ENCODE measurements around the gene KIRREL1. TPM values are rescaled to one million over a fixed set of nuclear protein-coding genes. Genes with fewer than 3 reads are reported as not detected.

The KIRREL1 gene
- total RNA-seq, 1 donor, result 96.9 TPM

GRCh38 chr1:158056498-158056897 lies 63.1 kb downstream of the KIRREL1 start:
- no peak for DNase-seq (ENCODE audit: low read depth)
- TF ChIP-seq CTCF (IDR thresholded peaks at IDR 0.05; ENCODE audit: insufficient read depth, low read length), result no peak
- no peak overlapping the region for H3K4me3 ChIP-seq (ENCODE audit: low read depth, low read length)

DNA sequence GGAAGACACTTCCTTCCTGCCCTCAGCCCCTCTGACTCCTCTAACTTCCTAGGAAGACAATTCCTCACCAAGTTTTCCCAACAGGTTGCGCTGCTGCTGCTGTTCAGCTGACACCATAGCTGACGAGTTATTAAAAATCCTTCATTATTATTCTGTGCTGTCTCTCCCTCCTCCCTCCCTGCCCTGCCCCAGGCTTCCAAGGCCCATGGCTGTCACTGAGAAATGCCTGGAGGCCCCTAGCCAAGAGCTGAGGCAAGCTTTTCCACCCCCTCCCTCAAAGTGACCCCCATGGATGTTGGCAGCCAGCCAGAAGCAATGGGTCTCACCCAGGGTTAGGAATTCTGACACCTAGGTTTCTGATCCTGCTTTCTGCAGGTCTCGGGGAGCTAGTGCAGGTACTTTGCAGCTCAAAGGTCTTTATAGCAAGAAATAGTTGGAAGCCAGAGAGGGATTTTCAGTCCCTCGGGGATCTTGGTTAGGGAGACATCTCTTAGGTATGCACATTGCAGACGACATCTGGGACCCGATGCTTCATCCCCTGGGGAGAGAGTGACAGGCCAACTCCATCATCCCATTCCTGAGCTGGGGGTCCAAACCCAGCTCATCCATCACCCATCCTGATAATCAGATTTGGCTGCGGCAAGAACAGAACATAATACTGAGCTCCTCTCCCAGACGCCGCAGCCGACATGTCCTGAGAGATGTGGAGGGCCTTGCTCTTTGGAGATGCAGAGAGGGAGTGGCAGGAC lies 65.0 kb downstream of the KIRREL1 start:
- TF ChIP-seq CTCF (IDR thresholded peaks at IDR 0.05; ENCODE audit: insufficient read depth, low read length), result no peak
- H3K4me3 ChIP-seq (ENCODE audit: low read depth, low read length), result no peak overlapping the region
- no peak for DNase-seq (ENCODE audit: low read depth)

GRCh38 chr1:158059984-158060383 lies 66.5 kb downstream of the KIRREL1 start:
- DNase-seq (ENCODE audit: low read depth), result no peak
- H3K4me3 ChIP-seq (ENCODE audit: low read depth, low read length), result no peak overlapping the region
- TF ChIP-seq CTCF (IDR thresholded peaks at IDR 0.05; ENCODE audit: insufficient read depth, low read length), result no peak

DNA sequence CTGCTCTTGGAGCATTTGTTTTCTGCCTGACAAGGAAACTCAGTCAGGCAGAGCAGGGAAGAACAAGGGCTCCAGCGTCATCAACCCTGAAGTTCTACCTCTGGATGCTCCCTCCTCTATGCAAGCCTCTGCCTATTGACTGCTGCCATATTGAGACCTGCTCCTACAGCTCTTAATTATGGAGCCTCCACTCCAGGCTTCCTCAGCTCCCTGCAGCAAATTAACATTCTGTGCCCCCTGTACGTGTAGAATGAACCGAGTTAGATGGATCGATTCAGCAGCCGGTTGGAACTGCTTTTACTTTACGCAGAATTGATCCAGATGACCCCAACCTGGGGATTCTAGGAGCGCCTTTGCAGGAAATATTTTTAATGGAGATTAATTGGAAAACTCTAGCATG lies 68.7 kb downstream of the KIRREL1 start:
- H3K4me3 ChIP-seq (ENCODE audit: low read depth, low read length), result no peak overlapping the region
- TF ChIP-seq CTCF (IDR thresholded peaks at IDR 0.05; ENCODE audit: insufficient read depth, low read length), result no peak
- DNase-seq (ENCODE audit: low read depth), result no peak

- no peak for TF ChIP-seq CTCF (IDR thresholded peaks at IDR 0.05; ENCODE audit: insufficient read depth, low read length)
- no peak overlapping the region for H3K4me3 ChIP-seq (ENCODE audit: low read depth, low read length)
- peak; percentile 58 for DNase-seq (ENCODE audit: low read depth)
Measured at GRCh38 chr1:158067662-158068061, 74.2 kb downstream of the KIRREL1 start.

GRCh38 chr1:158068918-158069317 lies 75.5 kb downstream of the KIRREL1 start:
- DNase-seq (ENCODE audit: low read depth), result no peak
- TF ChIP-seq CTCF (IDR thresholded peaks at IDR 0.05; ENCODE audit: insufficient read depth, low read length), result no peak
- no peak overlapping the region for H3K4me3 ChIP-seq (ENCODE audit: low read depth, low read length)

- no peak overlapping the region for H3K4me3 ChIP-seq (ENCODE audit: low read depth, low read length)
- TF ChIP-seq CTCF (IDR thresholded peaks at IDR 0.05; ENCODE audit: insufficient read depth, low read length), result no peak
- peak; percentile 20 for DNase-seq (ENCODE audit: low read depth)
Measured at GRCh38 chr1:158071138-158071537, 77.7 kb downstream of the KIRREL1 start.
